HepG2 (cell line): ENCODE data around the gene TMEM150C. TPM values are rescaled to one million over a fixed set of nuclear protein-coding genes. Genes with fewer than 3 reads are reported as not detected.

Experiments used
- ATAC-seq: fragments of 200-7000 bp; cut with Tn5 transposase; 3 replicates; pipeline ENCODE4 v1.9.1; 2020; ENCODE audit warnings: mild to moderate bottlenecking, moderate library complexity
- BruUV-seq: library from RNA; stranded (reverse); fragments of 400-500 nt; replicated peaks from 2 replicates; lab custom pipeline; 2021; lab: Mats Ljungman, UMichigan
- CTCF ChIA-PET: fragments of 300-600 bp; formaldehyde crosslinking; extraction: SDS; loops from one replicate; lab custom pipeline; 2021; ENCODE audit warnings: low total read pairs, inconsistent platforms, low intra/inter-chr PET ratio; lab: Yijun Ruan, JAX
- POLR2A ChIA-PET: fragments of 350-600 bp; sonication (Branson Sonifier 250); formaldehyde crosslinking; loops from one replicate; lab custom pipeline; 2020; ENCODE audit warnings: antibody characterized with exemption, inconsistent platforms; lab: Yijun Ruan, JAX
- DNase-seq: peaks from one replicate; pipeline ENCODE4 v3.0.0-alpha.2; 2015; ENCODE audit warnings: low spot score
- FAIRE-seq: peaks from 3 replicates; lab custom pipeline; 2011; peaks lifted over from hg19 to GRCh38; lab: Jason Lieb, UNC
- H2AFZ ChIP-seq: one replicate; pipeline ENCODE4 v1.6.1; 2011; ENCODE audit warnings: low read length, inconsistent platforms
- H3K27ac ChIP-seq: fragments of 300-600 bp; 3 replicates; pipeline ENCODE4 v1.8.0; 2011; ENCODE audit warnings: mixed run types, mild to moderate bottlenecking, mixed read lengths, low read length, inconsistent platforms; ENCODE audit not compliant: insufficient read depth; ENCODE audit errors: extremely low read length
- H3K27me3 ChIP-seq, 2 experiments: fragments of 200-600 bp in 1 of 2; 2 replicates in 1 of 2; 3 replicates in 1 of 2; pipeline versions ENCODE4 v1.6.0 to v1.8.0; 2011; ENCODE audit warnings: low read length in 2 of 2, mild to moderate bottlenecking in 2 of 2, moderate library complexity in 2 of 2, inconsistent platforms in 1 of 2; ENCODE audit not compliant: insufficient read depth in 2 of 2, control insufficient read depth in 1 of 2
- H3K36me3 ChIP-seq, 2 experiments: fragments of 200-600 bp in 1 of 2; replicated peaks in 1 of 2; 2 replicates in 1 of 2; 3 replicates in 1 of 2; pipeline versions ENCODE4 v1.5.1 to v1.8.0; 2011; ENCODE audit warnings: low read length in 2 of 2, inconsistent platforms in 1 of 2; ENCODE audit not compliant: insufficient read depth in 2 of 2, control insufficient read depth in 1 of 2
- H3K4me1 ChIP-seq: 2 replicates; pipeline ENCODE4 v1.5.1; 2012; ENCODE audit warnings: low read length, inconsistent platforms; ENCODE audit not compliant: insufficient read depth
- H3K4me2 ChIP-seq: 2 replicates; pipeline ENCODE4 v1.6.0; 2011; ENCODE audit warnings: low read depth, low read length, inconsistent platforms
- H3K4me3 ChIP-seq, 3 experiments: fragments of 200-600 bp in 1 of 3; sonication (generic), shearing (Covaris generic) in 1 of 3; replicated peaks in 1 of 3; 2 replicates each; pipeline ENCODE4 v1.5.1; 2011 to 2016; ENCODE audit warnings: low read length in 3 of 3, inconsistent platforms in 2 of 3, low read depth in 2 of 3, mild to moderate bottlenecking in 2 of 3, control low read depth in 1 of 3, mixed read lengths in 1 of 3; ENCODE audit not compliant: insufficient read depth in 1 of 3
- H3K79me2 ChIP-seq: one replicate; pipeline ENCODE4 v1.6.1; 2011; ENCODE audit warnings: low read length, inconsistent platforms; ENCODE audit not compliant: insufficient read depth
- H3K9ac ChIP-seq: 2 replicates; pipeline ENCODE4 v1.6.0; 2011; ENCODE audit warnings: mild to moderate bottlenecking, low read depth, low read length, inconsistent platforms; ENCODE audit not compliant: insufficient read depth
- H3K9me3 ChIP-seq: 2 replicates; pipeline ENCODE4 v1.5.1; 2012; ENCODE audit warnings: mild to moderate bottlenecking, low read length
- H4K20me1 ChIP-seq: 2 replicates; pipeline ENCODE4 v1.6.0; 2011; ENCODE audit warnings: inconsistent platforms, mild to moderate bottlenecking, low read length, moderate library complexity; ENCODE audit not compliant: insufficient read depth
- CERS6 ChIP-seq: sonication (generic); formaldehyde crosslinking; IDR thresholded peaks from 2 replicates; pipeline ENCODE4 v1.5.0; 2020; ENCODE audit warnings: missing genetic modification reagents
- HOXA9 ChIP-seq: sonication (generic); formaldehyde crosslinking; IDR thresholded peaks from 2 replicates; pipeline ENCODE4 v1.8.1; 2022; ENCODE audit warnings: missing genetic modification reagents, mild to moderate bottlenecking, moderate library complexity, borderline replicate concordance
- ISL2 ChIP-seq: sonication (generic); formaldehyde crosslinking; IDR thresholded peaks from 2 replicates; pipeline ENCODE4 v1.5.0; 2020; ENCODE audit warnings: missing genetic modification reagents
- MLLT10 ChIP-seq: sonication (generic); formaldehyde crosslinking; IDR thresholded peaks from 2 replicates; pipeline ENCODE4 v1.4.0; 2020; ENCODE audit warnings: missing genetic modification reagents
- NFAT5 ChIP-seq: sonication (generic); formaldehyde crosslinking; IDR thresholded peaks from 2 replicates; pipeline ENCODE4 v1.4.0; 2020; ENCODE audit warnings: missing genetic modification reagents
- NR2C2 ChIP-seq: sonication (generic); formaldehyde crosslinking; IDR thresholded peaks from 2 replicates; pipeline ENCODE4 v1.4.0; 2020; ENCODE audit warnings: missing genetic modification reagents, mild to moderate bottlenecking, moderate library complexity, borderline replicate concordance
- PHF5A ChIP-seq: IDR thresholded peaks from one replicate; pipeline ENCODE4 v1.6.1; 2018; ENCODE audit warnings: low read depth, missing genetic modification reagents; ENCODE audit not compliant: unreplicated experiment
- ZBTB46 ChIP-seq: sonication (generic); formaldehyde crosslinking; IDR thresholded peaks from 2 replicates; pipeline ENCODE4 v1.4.0; 2020; ENCODE audit warnings: mild to moderate bottlenecking, missing genetic modification reagents, borderline replicate concordance
- ZNF274 ChIP-seq: sonication (generic); formaldehyde crosslinking; IDR thresholded peaks from 2 replicates; pipeline ENCODE4 v1.5.1; 2020; ENCODE audit warnings: mild to moderate bottlenecking, missing genetic modification reagents
- ZNF354B ChIP-seq: sonication (generic); formaldehyde crosslinking; IDR thresholded peaks from 2 replicates; pipeline ENCODE4 v1.8.0; 2022; ENCODE audit warnings: mild to moderate bottlenecking, missing genetic modification reagents
- ZNF567 ChIP-seq: sonication (generic); formaldehyde crosslinking; IDR thresholded peaks from 2 replicates; pipeline ENCODE4 v1.8.1; 2023; ENCODE audit warnings: mild to moderate bottlenecking, missing genetic modification reagents, borderline replicate concordance
- WGBS: methylation state at CpG from one replicate; pipeline ENCODE4 v1.1.6; 2017; ENCODE audit warnings: low lambda C conversion rate; 5-methylcytosine and 5-hydroxymethylcytosine counted together
- in situ Hi-C: cut with HindIII; loops from 2 replicates; pipeline ENCODE4 v1.10.0; 2017; ENCODE audit warnings: low pct_unique_long_range_greater_than_20kb; ENCODE audit not compliant: extremely low pct_ligation_motif_present
- intact Hi-C: fragments of 100-400 bp; cut with micrococcal nuclease; formaldehyde crosslinking; loops from one replicate; pipeline ENCODE4 v1.10.0; 2022; ENCODE audit not compliant: unreplicated experiment
- polyA plus RNA-seq, 8 experiments: library from polyadenylated mRNA; depleted of rRNA in 3 of 8; stranded (reverse) in 7 of 8; unstranded in 1 of 8; fragments of >200 nt; fragmentation: Illumina TruSeq in 4 of 8; extraction: Trizol in 4 of 8; gene quantifications; 2 replicates each; pipeline versions ENCODE4 v1.2.1 to v1.2.3, GENCODE V29; 2011 to 2016; ENCODE audit warnings: low read depth in 4 of 8, missing spikeins in 1 of 8, mixed read lengths in 1 of 8; ENCODE audit not compliant: insufficient read depth in 1 of 8
- total RNA-seq, 5 experiments: library from RNA; depleted of rRNA; stranded (reverse); fragments of >200 nt; fragmentation: Illumina TruSeq; extraction: Trizol; gene quantifications; 2 replicates each; pipeline ENCODE4 v1.2.3, GENCODE V29; 2016; ENCODE audit warnings: low read depth in 1 of 5

TMEM150C gene
- total and polyA plus RNA-seq, 2 of the 13 experiments (the other 11 are each of a cell fraction or from before 2014, with no cell fraction given) = 0.33 to 0.42 TPM

GRCh38 chr4:82519072-82519471 is 42.7 kb downstream of the TMEM150C start:
- WGBS = 22% methylated on average over 3 of the region's 3 CpGs
- DNase-seq (no peak), FAIRE-seq (no peak)

GRCh38 chr4:82517043-82517442 is 44.7 kb downstream of the TMEM150C start:
- no peaks in the 10 kb centered on the region for H4K20me1 ChIP-seq
- FAIRE-seq = no peak
- no peak overlapping the region for H3K4me3 ChIP-seq
- no peak overlapping the region for H2AFZ ChIP-seq
- no peaks in the 10 kb centered on the region for H3K79me2 ChIP-seq
- no peaks in the 10 kb centered on the region for H3K4me1 ChIP-seq
- in situ Hi-C loops = no loop called here
- 35% methylated on average over 2 of the region's 2 CpGs for WGBS
- no peaks in the 10 kb centered on the region for H3K36me3 ChIP-seq
- H3K9ac ChIP-seq = no peak overlapping the region
- POLR2A ChIA-PET = no interaction called here
- no peak for ATAC-seq
- intact Hi-C loops = no loop called here
- no TSS peak for BruUV-seq
- DNase-seq = no peak
- no peak overlapping the region for H3K27ac ChIP-seq
- H3K9me3 ChIP-seq = no peaks in the 10 kb centered on the region
- no peaks in the 10 kb centered on the region; a peak in 2 of 5 replicates for H3K27me3 ChIP-seq
- H3K4me2 ChIP-seq = no peak overlapping the region
- no peak for TF ChIP-seq MLLT10 (CRISPR knock-in tag)
- TF ChIP-seq PHF5A (CRISPR knock-in tag) = no peak
- no peak for TF ChIP-seq ISL2 (CRISPR knock-in tag)
- no peak for TF ChIP-seq HOXA9 (CRISPR knock-in tag)
- no peak for TF ChIP-seq NR2C2 (CRISPR knock-in tag)
- no peak for TF ChIP-seq CERS6 (CRISPR knock-in tag)
- TF ChIP-seq ZNF354B = no peak
- TF ChIP-seq ZNF567 (CRISPR knock-in tag) = no peak
- no peak for TF ChIP-seq NFAT5 (CRISPR knock-in tag)
- no peak for TF ChIP-seq ZBTB46 (CRISPR knock-in tag)
- CTCF ChIA-PET = no interaction called here

More at GRCh38 chr4:82519072-82519471, 42.7 kb downstream of the TMEM150C start:
- in situ Hi-C loops = no loop called here
- ATAC-seq = no peak
- intact Hi-C loops = no loop called here
- no peak overlapping the region for H3K27ac ChIP-seq
- H3K9me3 ChIP-seq = no peaks in the 10 kb centered on the region
- no peak for TF ChIP-seq ZNF274 (CRISPR knock-in tag)
- H3K4me1 ChIP-seq = no peaks in the 10 kb centered on the region
- no peaks in the 10 kb centered on the region for H3K36me3 ChIP-seq
- H3K4me3 ChIP-seq = no peak overlapping the region
- ChIA-PET POLR2A (no interaction called here), CTCF (no interaction called here)
- H4K20me1 ChIP-seq = no peaks in the 10 kb centered on the region
- no peak overlapping the region for H3K9ac ChIP-seq
- no peak overlapping the region for H2AFZ ChIP-seq
- no peak overlapping the region for H3K4me2 ChIP-seq
- H3K27me3 ChIP-seq = no peaks in the 10 kb centered on the region; a peak in 1 of 5 replicates
- H3K79me2 ChIP-seq = no peaks in the 10 kb centered on the region
- no TSS peak for BruUV-seq
